Endothelial cell of umbilical vein (primary cell): Measurements from ENCODE around the gene ACSS2. TPM values are rescaled to one million over a fixed set of nuclear protein-coding genes. Genes with fewer than 3 reads are reported as not detected.
"Not testable (repeated sequence)": the region's sequence is repeated elsewhere in the genome, so short reads cannot be mapped to it uniquely, and the experiment has no call there.

ENCODE experiments used
- BruUV-seq: library from RNA; stranded (reverse); fragments of 400-500 nt; replicated peaks from 2 replicates; lab custom pipeline; 2021; lab: Mats Ljungman, UMichigan
- CTCF ChIA-PET: fragments of 300-600, 350-600 bp; sonication (Branson Sonifier 250); formaldehyde crosslinking; loops from one replicate; lab custom pipeline; 2021; ENCODE audit warnings: antibody characterized with exemption, inconsistent platforms; lab: Charles Lee
- POLR2A ChIA-PET: fragments of 300-600, 350-600 bp; sonication (Branson Sonifier 250); formaldehyde crosslinking; loops from one replicate; lab custom pipeline; 2021; ENCODE audit warnings: antibody characterized with exemption, inconsistent platforms; lab: Charles Lee
- DNase-seq: peaks from one replicate; pipeline ENCODE4 v3.0.0-alpha.2; 2011; ENCODE audit warnings: low read depth, low spot score
- FAIRE-seq: peaks from 2 replicates; lab custom pipeline; 2011; peaks lifted over from hg19 to GRCh38; lab: Jason Lieb, UNC
- H2AFZ ChIP-seq: 2 replicates; pipeline ENCODE4 v1.6.0; 2012; ENCODE audit warnings: low read depth, low read length, control low read depth, inconsistent platforms
- H3K27ac ChIP-seq: 2 replicates; pipeline ENCODE4 v1.5.1; 2011; ENCODE audit warnings: low read depth, mild to moderate bottlenecking, control low read depth, low read length, moderate library complexity; ENCODE audit not compliant: insufficient read depth
- H3K27me3 ChIP-seq, 2 experiments: 2 replicates each; pipeline versions ENCODE4 v1.6.0 to v1.6.1; 2011; ENCODE audit warnings: low read length in 2 of 2, mixed read lengths in 1 of 2; ENCODE audit not compliant: control insufficient read depth in 2 of 2, insufficient read depth in 2 of 2
- H3K36me3 ChIP-seq, 2 experiments: 2 replicates in 1 of 2; 3 replicates in 1 of 2; pipeline ENCODE4 v1.5.1; 2011; ENCODE audit warnings: low read length in 2 of 2, mild to moderate bottlenecking in 1 of 2, moderate library complexity in 1 of 2; ENCODE audit not compliant: control insufficient read depth in 2 of 2, insufficient read depth in 2 of 2; ENCODE audit errors: extremely low read depth in 1 of 2
- H3K4me1 ChIP-seq: 3 replicates; pipeline ENCODE4 v1.5.1; 2011; ENCODE audit warnings: mild to moderate bottlenecking, low read length; ENCODE audit not compliant: control insufficient read depth, insufficient read depth; ENCODE audit errors: extremely low read depth
- H3K4me2 ChIP-seq: 2 replicates; pipeline ENCODE4 v1.6.1; 2011; ENCODE audit warnings: low read length, control low read depth, mixed read lengths; ENCODE audit not compliant: insufficient read depth
- H3K4me3 ChIP-seq, 3 experiments: fragments of 200-600 bp in 1 of 3; sonication (generic), shearing (Covaris generic) in 1 of 3; replicated peaks in 1 of 3; 2 replicates each; pipeline ENCODE4 v1.5.1; 2011 to 2016; ENCODE audit warnings: control low read depth in 3 of 3, low read length in 3 of 3, mild to moderate bottlenecking in 2 of 3, inconsistent platforms in 1 of 3, low read depth in 1 of 3, moderate library complexity in 1 of 3; ENCODE audit not compliant: insufficient read depth in 1 of 3
- H3K79me2 ChIP-seq: 2 replicates; pipeline ENCODE4 v1.6.0; 2012; ENCODE audit warnings: low read length, inconsistent platforms; ENCODE audit not compliant: control insufficient read depth, insufficient read depth
- H3K9ac ChIP-seq: replicated peaks from 2 replicates; pipeline ENCODE3; 2011; ENCODE audit warnings: low read length, control low read depth; ENCODE audit not compliant: insufficient read depth; ENCODE audit errors: extremely low read depth
- H3K9me1 ChIP-seq: replicated peaks from 3 replicates; pipeline ENCODE4 v1.6.0; 2011; ENCODE audit warnings: mild to moderate bottlenecking, low read length; ENCODE audit not compliant: control insufficient read depth, insufficient read depth; ENCODE audit errors: extremely low read depth
- H3K9me3 ChIP-seq: replicated peaks from 2 replicates; pipeline ENCODE4 v1.5.1; 2012; ENCODE audit warnings: low read length, inconsistent platforms; ENCODE audit not compliant: control insufficient read depth, insufficient read depth
- H4K20me1 ChIP-seq: replicated peaks from 2 replicates; pipeline ENCODE3; 2011; ENCODE audit warnings: mild to moderate bottlenecking, low read length; ENCODE audit not compliant: control insufficient read depth, insufficient read depth; ENCODE audit errors: extremely low read depth
- EZH2 ChIP-seq: IDR thresholded peaks from 2 replicates; pipeline ENCODE4 v1.6.1; 2012; ENCODE audit warnings: borderline replicate concordance, low read depth, mild to moderate bottlenecking, moderate library complexity, low read length, inconsistent platforms; ENCODE audit not compliant: severe bottlenecking
- FOS ChIP-seq: IDR thresholded peaks from 2 replicates; pipeline ENCODE4 v1.6.1; 2011; ENCODE audit warnings: mild to moderate bottlenecking, low read length, moderate library complexity, borderline replicate concordance; ENCODE audit not compliant: insufficient read depth
- GATA2 ChIP-seq: IDR thresholded peaks from 2 replicates; pipeline ENCODE4 v1.7.0; 2011; ENCODE audit warnings: low read depth, mild to moderate bottlenecking, moderate library complexity, mixed read lengths, low read length; ENCODE audit not compliant: insufficient read length, insufficient read depth
- JUN ChIP-seq: IDR thresholded peaks from 2 replicates; pipeline ENCODE4 v1.6.1; 2011; ENCODE audit warnings: borderline replicate concordance, low read depth; ENCODE audit not compliant: insufficient read length, insufficient read depth
- MYC ChIP-seq: IDR thresholded peaks from one replicate; pipeline ENCODE4 v1.6.1; 2011; ENCODE audit warnings: mild to moderate bottlenecking, low read depth, low read length
- POLR2A ChIP-seq: IDR thresholded peaks from 2 replicates; pipeline ENCODE4 v1.6.1; 2012; ENCODE audit warnings: low read depth, mild to moderate bottlenecking, control low read depth, low read length
- dilution Hi-C: fragments of 300-500 bp; cut with MboI; formaldehyde crosslinking; loops from one replicate; pipeline ENCODE4 v1.15.0; 2019; ENCODE audit warnings: low sequenced_read_pairs; ENCODE audit not compliant: extremely low pct_ligation_motif_present
- intact Hi-C: fragments of 100-400 bp; cut with micrococcal nuclease; formaldehyde crosslinking; loops from one replicate; pipeline ENCODE4 v1.10.0; 2022
- polyA plus RNA-seq, 4 experiments: library from polyadenylated mRNA; depleted of rRNA in 3 of 4; stranded (reverse) in 3 of 4; unstranded in 1 of 4; fragments of >200 nt; gene quantifications; 2 replicates each; pipeline versions ENCODE4 v1.2.1 to v1.2.3, GENCODE V29; 2011 to 2012; ENCODE audit warnings: missing spikeins in 1 of 4
- total RNA-seq: library from RNA; stranded (reverse); gene quantifications from 2 replicates; pipeline ENCODE4 v1.2.3, GENCODE V29; 2021

Gene ACSS2
- total and polyA plus RNA-seq, 2 donors (not counting 3 experiments of a cell fraction or from before 2014, with no cell fraction given) = 40.7 to 42.3 TPM

DNA sequence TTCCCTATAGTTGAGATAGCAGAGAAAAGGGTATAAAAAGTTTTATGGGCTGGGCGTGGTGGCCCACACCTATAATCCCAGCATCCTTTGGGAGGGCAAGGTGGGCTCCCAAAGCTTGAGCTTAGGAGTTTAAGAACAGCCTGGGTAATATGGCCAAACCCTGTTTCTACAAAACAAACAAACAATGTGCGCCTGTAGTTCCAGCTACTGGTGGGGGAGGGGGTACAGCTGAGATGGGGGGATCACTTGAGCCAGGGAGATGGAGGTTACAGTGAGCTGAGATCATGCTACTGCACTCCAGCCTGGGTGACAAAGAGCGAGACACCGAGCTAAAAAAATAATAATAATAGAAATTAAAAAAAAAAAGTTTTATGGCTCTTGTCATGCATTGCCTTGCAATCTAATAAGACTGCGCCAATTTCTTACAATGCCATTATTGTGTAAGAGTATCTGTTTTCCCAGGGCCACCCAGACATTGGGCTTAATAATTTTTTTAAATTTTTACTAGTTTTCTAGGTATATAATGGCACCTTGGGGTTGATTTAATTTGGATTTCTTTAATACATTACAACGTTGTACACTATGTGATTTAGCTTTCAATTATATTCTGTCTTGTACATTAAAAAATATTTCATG, 3.9 kb downstream of the ACSS2 start:
- no TSS peak for BruUV-seq
- ChIA-PET POLR2A (no interaction called here), CTCF (interaction anchor here (0.6 to 1.4 kb wide), 6 partner anchors 14 to 199 kb away, joined by 3 to 5 read pairs (median 4); no protein-coding TSS in a partner anchor)
- Histone ChIP-seq H3K4me1 (peaks cover 5% of the 10 kb centered on the region), H3K4me3 (no peak overlapping the region), H3K9me1 (no peaks in the 10 kb centered on the region), H3K27ac (no peak overlapping the region), H3K9me3 (no peaks in the 10 kb centered on the region), H3K9ac (no peak overlapping the region), H3K36me3 (peaks cover 0 to 4% of the 10 kb centered on the region in 2 experiments), H2AFZ (no peak overlapping the region), H3K4me2 (no peak overlapping the region), H3K27me3 (no peaks in the 10 kb centered on the region), H4K20me1 (no peaks in the 10 kb centered on the region), H3K79me2 (peaks cover 10% of the 10 kb centered on the region)
- FAIRE-seq (no peak), DNase-seq (no peak)
- intact Hi-C loops (no loop called here), dilution Hi-C loops (no loop called here)
- TF ChIP-seq POLR2A (no peak), FOS (no peak), MYC (no peak), JUN (no peak), GATA2 (no peak), EZH2 (no peak)

GRCh38 chr20:34880971-34881370, 4.6 kb downstream of the ACSS2 start:
- H3K9me3 ChIP-seq, H3K36me3 ChIP-seq, FAIRE-seq, intact Hi-C loops, H3K9ac ChIP-seq, H3K4me2 ChIP-seq, H4K20me1 ChIP-seq, H3K27ac ChIP-seq, POLR2A ChIA-PET, dilution Hi-C loops, H3K4me1 ChIP-seq, H3K4me3 ChIP-seq, H3K27me3 ChIP-seq, H3K9me1 ChIP-seq, BruUV-seq, H2AFZ ChIP-seq, DNase-seq: not testable (repeated sequence)
- peaks cover 10% of the 10 kb centered on the region for H3K79me2 ChIP-seq
- CTCF ChIA-PET = interaction anchor here (1.4 kb wide), 1 partner anchor 48 kb away, joined by 5 read pairs; no protein-coding TSS in a partner anchor
